Activated naive CD4-positive, alpha-beta T cell treated with Interleukin-2 at 50 U/mL for 16 hours (primary cell): ENCODE results near the gene PRKAB1.
"Not testable (repeated sequence)": the region's sequence is repeated elsewhere in the genome, so short reads cannot be mapped to it uniquely, and the experiment has no call there.

ENCODE experiments used
- DNase-seq: peaks from one replicate; pipeline ENCODE4 v3.0.0-alpha.2; 2020

Gene PRKAB1

GRCh38 chr12:119685375-119685774 is 17.4 kb downstream of the PRKAB1 start:
- no peak for DNase-seq

- DNase-seq: no peak
These were observed 18.4 kb downstream of the PRKAB1 start for GRCh38 chr12:119686355-119686754.

GRCh38 chr12:119686776-119687175 is 18.8 kb downstream of the PRKAB1 start:
- no peak for DNase-seq

- DNase-seq: no peak
These were observed 19.5 kb downstream of the PRKAB1 start for GRCh38 chr12:119687406-119687805.

GRCh38 chr12:119687879-119688278 is 19.9 kb downstream of the PRKAB1 start:
- DNase-seq: no peak

GRCh38 chr12:119689935-119690500 is 22.1 kb downstream of the PRKAB1 start:
- no peak for DNase-seq

GRCh38 chr12:119691202-119691810 is 23.4 kb downstream of the PRKAB1 start:
- DNase-seq: no peak

- DNase-seq: no peak
These were observed 24.5 kb downstream of the PRKAB1 start for GRCh38 chr12:119692410-119692809.

- no peak for DNase-seq
These were observed 25.1 kb downstream of the PRKAB1 start for GRCh38 chr12:119692997-119693396.

- DNase-seq: no peak
These were observed 25.6 kb downstream of the PRKAB1 start for GRCh38 chr12:119693511-119693910.

GRCh38 chr12:119694111-119694510 is 26.2 kb downstream of the PRKAB1 start:
- no peak for DNase-seq

- no peak for DNase-seq
These were observed 27.1 kb downstream of the PRKAB1 start for GRCh38 chr12:119695034-119695433.

- DNase-seq: no peak
These were observed 29.0 kb downstream of the PRKAB1 start for GRCh38 chr12:119696943-119697342.

- DNase-seq: no peak
These were observed 31.3 kb downstream of the PRKAB1 start for GRCh38 chr12:119699199-119699760.

- DNase-seq: no peak
These were observed 32.1 kb downstream of the PRKAB1 start for GRCh38 chr12:119700078-119700477.

GRCh38 chr12:119704065-119704747 is 36.3 kb downstream of the PRKAB1 start:
- no peak for DNase-seq

- DNase-seq: no peak
These were observed 37.2 kb downstream of the PRKAB1 start for GRCh38 chr12:119705182-119705581.

GRCh38 chr12:119706427-119706826 is 38.5 kb downstream of the PRKAB1 start:
- not testable (repeated sequence) for DNase-seq

- no peak for DNase-seq
These were observed 42.5 kb downstream of the PRKAB1 start for GRCh38 chr12:119710374-119710964.

- no peak for DNase-seq
These were observed 43.1 kb downstream of the PRKAB1 start for GRCh38 chr12:119710965-119711551.

- no peak for DNase-seq
These were observed 43.8 kb downstream of the PRKAB1 start for GRCh38 chr12:119711693-119712092.

GRCh38 chr12:119712721-119713120 is 44.8 kb downstream of the PRKAB1 start:
- no peak for DNase-seq

GRCh38 chr12:119713551-119714031 is 45.7 kb downstream of the PRKAB1 start:
- DNase-seq: no peak
